ENCODE measurements around the gene ACOT8. TPM values are rescaled to one million over a fixed set of nuclear protein-coding genes. Genes with fewer than 3 reads are reported as not detected.

The ACOT8 gene
- total and polyA plus RNA-seq, 9 of the 15 experiments (the other 6 are each of a cell fraction or from before 2014, with no cell fraction given), result 8.2 to 46.7 (median 20.7) TPM

DNA sequence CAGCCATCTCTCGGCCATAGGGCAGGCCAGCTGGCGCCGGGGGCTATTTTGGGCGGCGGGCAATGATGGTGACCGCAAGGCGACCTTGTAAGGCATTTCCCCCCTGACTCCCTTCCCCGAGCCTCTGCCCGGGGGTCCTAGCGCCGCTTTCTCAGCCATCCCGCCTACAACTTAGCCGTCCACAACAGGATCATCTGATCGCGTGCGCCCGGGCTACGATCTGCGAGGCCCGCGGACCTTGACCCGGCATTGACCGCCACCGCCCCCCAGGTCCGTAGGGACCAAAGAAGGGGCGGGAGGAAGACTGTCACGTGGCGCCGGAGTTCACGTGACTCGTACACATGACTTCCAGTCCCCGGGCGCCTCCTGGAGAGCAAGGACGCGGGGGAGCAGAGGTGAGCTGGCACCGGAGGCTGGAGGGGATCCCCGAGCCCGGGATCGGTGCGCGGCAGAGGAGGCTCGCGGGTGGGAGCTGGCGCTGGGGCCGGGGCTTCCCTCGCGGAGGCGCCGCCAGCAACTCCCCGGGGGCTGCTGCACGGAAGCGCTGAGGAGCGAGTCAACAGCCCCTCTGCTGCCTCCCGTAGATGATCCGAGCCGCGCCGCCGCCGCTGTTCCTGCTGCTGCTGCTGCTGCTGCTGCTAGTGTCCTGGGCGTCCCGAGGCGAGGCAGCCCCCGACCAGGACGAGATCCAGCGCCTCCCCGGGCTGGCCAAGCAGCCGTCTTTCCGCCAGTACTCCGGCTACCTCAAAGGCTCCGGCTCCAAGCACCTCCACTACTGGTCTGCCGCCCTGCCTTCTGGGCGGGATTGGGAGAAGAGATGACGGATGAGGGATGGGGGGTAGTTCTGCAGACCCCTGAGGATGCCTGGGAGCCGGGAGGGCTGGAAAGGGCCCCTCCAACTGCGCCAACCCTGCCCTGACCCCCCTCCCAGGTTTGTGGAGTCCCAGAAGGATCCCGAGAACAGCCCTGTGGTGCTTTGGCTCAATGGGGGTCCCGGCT is 34.1 kb upstream of the ACOT8 start, which contains the start of the genes CTSA and NEURL2 (continued):
- TF ChIP-seq, protein P1, sequence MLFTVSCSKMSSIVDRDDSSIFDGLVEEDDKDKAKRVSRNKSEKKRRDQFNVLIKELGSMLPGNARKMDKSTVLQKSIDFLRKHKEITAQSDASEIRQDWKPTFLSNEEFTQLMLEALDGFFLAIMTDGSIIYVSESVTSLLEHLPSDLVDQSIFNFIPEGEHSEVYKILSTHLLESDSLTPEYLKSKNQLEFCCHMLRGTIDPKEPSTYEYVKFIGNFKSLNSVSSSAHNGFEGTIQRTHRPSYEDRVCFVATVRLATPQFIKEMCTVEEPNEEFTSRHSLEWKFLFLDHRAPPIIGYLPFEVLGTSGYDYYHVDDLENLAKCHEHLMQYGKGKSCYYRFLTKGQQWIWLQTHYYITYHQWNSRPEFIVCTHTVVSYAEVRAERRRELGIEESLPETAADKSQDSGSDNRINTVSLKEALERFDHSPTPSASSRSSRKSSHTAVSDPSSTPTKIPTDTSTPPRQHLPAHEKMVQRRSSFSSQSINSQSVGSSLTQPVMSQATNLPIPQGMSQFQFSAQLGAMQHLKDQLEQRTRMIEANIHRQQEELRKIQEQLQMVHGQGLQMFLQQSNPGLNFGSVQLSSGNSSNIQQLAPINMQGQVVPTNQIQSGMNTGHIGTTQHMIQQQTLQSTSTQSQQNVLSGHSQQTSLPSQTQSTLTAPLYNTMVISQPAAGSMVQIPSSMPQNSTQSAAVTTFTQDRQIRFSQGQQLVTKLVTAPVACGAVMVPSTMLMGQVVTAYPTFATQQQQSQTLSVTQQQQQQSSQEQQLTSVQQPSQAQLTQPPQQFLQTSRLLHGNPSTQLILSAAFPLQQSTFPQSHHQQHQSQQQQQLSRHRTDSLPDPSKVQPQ (CRISPR knock-in tag; IDR thresholded peaks at IDR 0.05; ENCODE audit: borderline replicate concordance), result peak; percentile 64; the same call in 1 of the 2 replicates
- TF ChIP-seq, protein P2, sequence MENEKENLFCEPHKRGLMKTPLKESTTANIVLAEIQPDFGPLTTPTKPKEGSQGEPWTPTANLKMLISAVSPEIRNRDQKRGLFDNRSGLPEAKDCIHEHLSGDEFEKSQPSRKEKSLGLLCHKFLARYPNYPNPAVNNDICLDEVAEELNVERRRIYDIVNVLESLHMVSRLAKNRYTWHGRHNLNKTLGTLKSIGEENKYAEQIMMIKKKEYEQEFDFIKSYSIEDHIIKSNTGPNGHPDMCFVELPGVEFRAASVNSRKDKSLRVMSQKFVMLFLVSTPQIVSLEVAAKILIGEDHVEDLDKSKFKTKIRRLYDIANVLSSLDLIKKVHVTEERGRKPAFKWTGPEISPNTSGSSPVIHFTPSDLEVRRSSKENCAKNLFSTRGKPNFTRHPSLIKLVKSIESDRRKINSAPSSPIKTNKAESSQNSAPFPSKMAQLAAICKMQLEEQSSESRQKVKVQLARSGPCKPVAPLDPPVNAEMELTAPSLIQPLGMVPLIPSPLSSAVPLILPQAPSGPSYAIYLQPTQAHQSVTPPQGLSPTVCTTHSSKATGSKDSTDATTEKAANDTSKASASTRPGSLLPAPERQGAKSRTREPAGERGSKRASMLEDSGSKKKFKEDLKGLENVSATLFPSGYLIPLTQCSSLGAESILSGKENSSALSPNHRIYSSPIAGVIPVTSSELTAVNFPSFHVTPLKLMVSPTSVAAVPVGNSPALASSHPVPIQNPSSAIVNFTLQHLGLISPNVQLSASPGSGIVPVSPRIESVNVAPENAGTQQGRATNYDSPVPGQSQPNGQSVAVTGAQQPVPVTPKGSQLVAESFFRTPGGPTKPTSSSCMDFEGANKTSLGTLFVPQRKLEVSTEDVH (IDR thresholded peaks at IDR 0.05; ENCODE audit: low read depth, partially characterized antibody), result peak; percentile 58
- TF ChIP-seq SPI1 (IDR thresholded peaks at IDR 0.05; ENCODE audit: borderline replicate concordance, low read depth, low read length), result peak; percentile 23; the same call in 1 of the 2 replicates
- no peak for TF ChIP-seq ILK (tag; IDR thresholded peaks at IDR 0.05; ENCODE audit: borderline replicate concordance, low read depth)
- TF ChIP-seq ZNF445 (CRISPR knock-in tag; IDR thresholded peaks at IDR 0.05; ENCODE audit: low read depth), result no peak
- TF ChIP-seq PRMT5 (CRISPR knock-in tag; IDR thresholded peaks at IDR 0.05), result no peak
- no peak for TF ChIP-seq MCM3 (IDR thresholded peaks at IDR 0.05)
- no peak for TF ChIP-seq KDM2B (CRISPR knock-in tag; IDR thresholded peaks at IDR 0.05)
- peak; percentile 57 for TF ChIP-seq FOSL1 (tag; conservative IDR thresholded peaks at IDR 0.05)
- TF ChIP-seq POLR3A (IDR thresholded peaks at IDR 0.05; ENCODE audit: borderline replicate concordance, extremely low read depth, insufficient read depth, insufficient read length), result no peak
- TF ChIP-seq NR2F6 (CRISPR knock-in tag; IDR thresholded peaks at IDR 0.05), result no peak
- TF ChIP-seq, protein P3, sequence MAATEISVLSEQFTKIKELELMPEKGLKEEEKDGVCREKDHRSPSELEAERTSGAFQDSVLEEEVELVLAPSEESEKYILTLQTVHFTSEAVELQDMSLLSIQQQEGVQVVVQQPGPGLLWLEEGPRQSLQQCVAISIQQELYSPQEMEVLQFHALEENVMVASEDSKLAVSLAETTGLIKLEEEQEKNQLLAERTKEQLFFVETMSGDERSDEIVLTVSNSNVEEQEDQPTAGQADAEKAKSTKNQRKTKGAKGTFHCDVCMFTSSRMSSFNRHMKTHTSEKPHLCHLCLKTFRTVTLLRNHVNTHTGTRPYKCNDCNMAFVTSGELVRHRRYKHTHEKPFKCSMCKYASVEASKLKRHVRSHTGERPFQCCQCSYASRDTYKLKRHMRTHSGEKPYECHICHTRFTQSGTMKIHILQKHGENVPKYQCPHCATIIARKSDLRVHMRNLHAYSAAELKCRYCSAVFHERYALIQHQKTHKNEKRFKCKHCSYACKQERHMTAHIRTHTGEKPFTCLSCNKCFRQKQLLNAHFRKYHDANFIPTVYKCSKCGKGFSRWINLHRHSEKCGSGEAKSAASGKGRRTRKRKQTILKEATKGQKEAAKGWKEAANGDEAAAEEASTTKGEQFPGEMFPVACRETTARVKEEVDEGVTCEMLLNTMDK (IDR thresholded peaks at IDR 0.05; ENCODE audit: borderline replicate concordance, insufficient read depth, low read depth, low read length, poor library complexity, severe bottlenecking), result peak; percentile 85
- no peak for TF ChIP-seq MYBL2 (IDR thresholded peaks at IDR 0.05; ENCODE audit: low read depth)
- TF ChIP-seq MYBL2 (CRISPR knock-in tag; IDR thresholded peaks at IDR 0.05; ENCODE audit: borderline replicate concordance), result no peak
- no peak for TF ChIP-seq ZNF830 (CRISPR knock-in tag; IDR thresholded peaks at IDR 0.05)
- TF ChIP-seq, protein P4, sequence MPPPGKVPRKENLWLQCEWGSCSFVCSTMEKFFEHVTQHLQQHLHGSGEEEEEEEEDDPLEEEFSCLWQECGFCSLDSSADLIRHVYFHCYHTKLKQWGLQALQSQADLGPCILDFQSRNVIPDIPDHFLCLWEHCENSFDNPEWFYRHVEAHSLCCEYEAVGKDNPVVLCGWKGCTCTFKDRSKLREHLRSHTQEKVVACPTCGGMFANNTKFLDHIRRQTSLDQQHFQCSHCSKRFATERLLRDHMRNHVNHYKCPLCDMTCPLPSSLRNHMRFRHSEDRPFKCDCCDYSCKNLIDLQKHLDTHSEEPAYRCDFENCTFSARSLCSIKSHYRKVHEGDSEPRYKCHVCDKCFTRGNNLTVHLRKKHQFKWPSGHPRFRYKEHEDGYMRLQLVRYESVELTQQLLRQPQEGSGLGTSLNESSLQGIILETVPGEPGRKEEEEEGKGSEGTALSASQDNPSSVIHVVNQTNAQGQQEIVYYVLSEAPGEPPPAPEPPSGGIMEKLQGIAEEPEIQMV (tag; conservative IDR thresholded peaks at IDR 0.05; ENCODE audit: low read depth), result 0 out of 2 replicates have a peak, but pooled peaks have one; percentile 20
- peak; percentile 52; the same call in 1 of the 2 replicates for TF ChIP-seq GABPB1 (CRISPR knock-in tag; IDR thresholded peaks at IDR 0.05)

Measured in K562 (cell line).